Stimulated activated effector memory CD8-positive, alpha-beta T cell treated with anti-CD3 and anti-CD28 coated beads, Interleukin-12 subunit alpha, Interleukin-12 subunit beta, amount 100 ng/mL, for 72 hours (primary cell): ENCODE results near the gene DDAH1.
A peak's percentile ranks its signal among the peaks of the same experiment; 100 is the strongest.

Experiments
- ATAC-seq: fragments of 150-1000 bp; cut with Tn5 transposase; 2 replicates; pipeline ENCODE4 v1.10.0; 2021
- DNase-seq, 2 donors: peaks; one replicate each; pipeline ENCODE4 v3.0.0; 2021 to 2022; ENCODE audit warnings: low spot score in 2 of 2
- H3K27ac Mint-ChIP-seq: one replicate; pipeline ENCODE4 v1.8.0; 2022; ENCODE audit warnings: mild to moderate bottlenecking, mixed read lengths
- H3K36me3 Mint-ChIP-seq: one replicate; pipeline ENCODE4 v1.8.0; 2022; ENCODE audit warnings: mild to moderate bottlenecking, mixed read lengths
- H3K4me1 Mint-ChIP-seq: one replicate; pipeline ENCODE4 v1.8.0; 2022; ENCODE audit warnings: mixed read lengths
- H3K4me3 Mint-ChIP-seq: one replicate; pipeline ENCODE4 v1.8.0; 2022; ENCODE audit warnings: mild to moderate bottlenecking, mixed read lengths
- H3K9me3 Mint-ChIP-seq: one replicate; pipeline ENCODE4 v1.8.0; 2022; ENCODE audit warnings: mixed read lengths

DDAH1 gene

DNA sequence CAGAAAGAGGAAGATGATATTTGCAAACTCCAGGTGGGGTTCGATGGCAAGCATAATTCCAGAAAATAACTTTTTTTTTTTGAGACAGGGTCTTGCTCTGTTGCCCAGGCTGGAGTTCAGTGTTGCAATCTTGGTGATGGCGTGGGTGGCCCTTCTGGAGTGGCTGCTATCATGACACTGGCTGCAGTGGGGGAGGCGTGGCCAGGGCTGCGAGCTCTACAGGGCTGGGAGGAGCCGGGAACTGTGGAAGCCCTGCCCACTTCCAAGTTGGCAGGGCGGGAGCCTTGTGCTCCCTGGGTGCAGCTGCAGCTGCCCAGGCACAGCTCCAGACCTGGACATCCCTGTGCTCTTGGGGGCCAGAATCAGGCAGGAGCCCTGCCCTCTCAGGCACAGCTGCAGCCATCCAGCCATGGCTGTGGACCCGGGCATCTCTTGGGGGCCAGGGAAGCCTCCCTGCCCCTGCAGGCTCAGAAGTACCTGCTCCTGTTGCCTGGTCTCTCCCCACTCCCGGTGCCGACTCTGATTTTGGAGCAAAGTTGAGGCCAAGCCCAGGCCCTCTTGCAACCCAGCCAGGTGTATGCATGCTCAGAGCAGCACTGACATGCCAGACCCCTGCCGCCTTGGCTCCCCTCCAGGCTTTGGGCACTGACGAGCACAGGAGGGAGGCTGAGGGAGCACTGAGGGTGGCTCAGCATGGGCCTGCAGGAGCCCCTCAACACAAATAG is 181.3 kb downstream of the DDAH1 start:
- Mint-ChIP-seq H3K9me3 (no peaks in the 10 kb centered on the region), H3K4me1 (peaks cover 12% of the 10 kb centered on the region), H3K36me3 (no peaks in the 10 kb centered on the region), H3K4me3 (no peak overlapping the region), H3K27ac (no peak overlapping the region)
- ATAC-seq (no peak), DNase-seq (no peak)

DNA sequence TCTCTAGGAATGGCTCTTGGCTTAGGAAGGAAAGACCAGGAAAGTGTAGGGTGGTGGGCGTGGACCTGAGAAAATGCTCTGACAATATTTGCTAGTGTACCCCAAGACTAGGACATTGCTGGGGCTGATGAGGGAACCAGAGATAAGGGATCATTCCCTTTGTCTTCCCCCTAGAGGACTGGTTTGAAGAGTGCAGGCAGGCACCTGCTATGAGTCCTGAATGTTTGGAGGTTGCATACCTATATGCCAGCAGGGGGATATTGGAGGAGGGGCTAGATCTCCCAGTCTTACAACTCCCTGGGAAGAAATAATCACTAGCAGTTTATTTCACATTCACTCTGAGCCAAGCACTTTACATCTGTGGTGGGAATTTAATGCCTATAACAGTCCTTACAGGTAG is 182.5 kb downstream of the DDAH1 start:
- Mint-ChIP-seq H3K9me3 (no peaks in the 10 kb centered on the region), H3K36me3 (no peaks in the 10 kb centered on the region), H3K4me3 (no peak overlapping the region), H3K4me1 (peaks cover 14% of the 10 kb centered on the region), H3K27ac (no peak overlapping the region)
- no peak for DNase-seq
- no peak for ATAC-seq

DNA sequence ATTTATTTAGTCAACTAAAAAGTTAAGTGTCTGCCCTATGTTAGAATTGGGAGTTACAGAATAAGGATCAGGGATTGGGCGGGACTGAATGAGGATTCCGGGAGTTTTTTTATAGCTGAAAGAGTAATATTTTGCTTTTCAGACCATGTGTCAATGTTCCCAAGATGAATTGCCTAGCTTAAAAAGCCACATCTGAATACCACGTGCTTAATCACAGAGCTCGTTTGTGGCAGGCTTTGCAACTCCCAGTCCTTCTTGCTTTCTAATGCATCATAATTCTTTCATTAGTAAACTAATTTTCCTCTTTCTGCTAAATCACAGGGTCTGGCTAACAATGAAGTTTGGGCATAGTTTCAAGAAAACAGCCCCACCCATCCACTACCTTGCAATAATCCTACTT is 184.3 kb downstream of the DDAH1 start:
- H3K36me3 Mint-ChIP-seq = no peaks in the 10 kb centered on the region
- peaks cover 20% of the 10 kb centered on the region for H3K4me1 Mint-ChIP-seq
- H3K27ac Mint-ChIP-seq = no peak overlapping the region
- no peak for DNase-seq
- no peak overlapping the region for H3K4me3 Mint-ChIP-seq
- no peaks in the 10 kb centered on the region for H3K9me3 Mint-ChIP-seq
- ATAC-seq = no peak

DNA sequence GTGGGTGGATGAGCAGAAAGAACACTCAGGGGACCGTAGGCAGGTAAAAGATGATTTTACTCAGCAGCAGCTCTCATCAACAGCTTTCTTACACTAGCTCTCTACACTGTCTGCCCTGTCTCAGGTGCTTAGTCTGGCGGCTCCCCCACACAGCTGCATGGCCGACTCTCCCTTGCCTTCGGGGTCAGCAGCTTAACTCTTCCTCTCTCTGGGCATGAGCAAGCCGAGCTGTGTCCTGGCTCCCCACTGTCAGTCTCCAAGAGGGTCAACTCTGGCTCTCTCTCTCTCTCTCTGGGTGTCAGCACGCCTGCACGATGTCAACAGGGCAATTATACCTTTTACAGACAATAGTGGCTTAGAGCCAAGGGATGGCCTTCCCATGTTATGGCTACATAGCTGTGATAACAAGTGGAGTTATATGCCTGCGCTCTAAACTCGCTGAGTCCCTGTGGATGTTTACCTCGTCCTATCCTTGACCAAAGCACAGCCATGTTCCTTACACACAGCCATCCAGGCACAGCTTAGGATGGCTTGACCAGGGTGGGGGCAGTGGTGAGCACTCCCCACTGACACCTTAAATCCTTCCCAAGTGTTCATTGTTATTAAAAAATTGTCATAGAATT is 185.4 kb downstream of the DDAH1 start:
- Mint-ChIP-seq H3K4me1 (peaks cover 27% of the 10 kb centered on the region), H3K4me3 (no peak overlapping the region), H3K27ac (no peak overlapping the region), H3K9me3 (no peaks in the 10 kb centered on the region), H3K36me3 (peaks cover 2% of the 10 kb centered on the region)
- DNase-seq (no peak), ATAC-seq (no peak)

DNA sequence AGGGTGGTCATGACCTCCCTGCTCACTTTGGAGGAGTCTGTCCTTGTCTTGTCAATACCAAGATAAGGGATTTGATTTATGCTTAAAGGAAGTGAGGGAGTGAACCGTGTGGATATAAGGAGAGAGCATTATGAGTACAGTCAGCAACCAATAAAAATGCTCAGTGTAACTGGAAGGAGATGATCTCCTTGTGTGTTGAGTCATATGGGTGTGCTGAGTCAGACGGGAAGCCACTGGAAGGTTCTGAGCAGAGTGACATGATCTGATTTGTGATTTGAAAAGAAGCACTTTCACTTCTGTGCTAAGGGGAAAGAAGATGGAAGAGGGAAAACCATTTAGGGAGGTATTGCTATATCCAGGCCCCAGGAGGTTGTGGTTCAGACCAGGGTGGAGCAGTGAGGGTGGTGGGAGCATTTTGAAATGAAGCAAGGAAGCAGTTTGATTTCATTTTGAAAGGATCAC is 186.1 kb downstream of the DDAH1 start:
- DNase-seq (peak in 1 of 2 donors; percentile 72), ATAC-seq (peak; percentile 51)
- no peak overlapping the region for H3K4me3 Mint-ChIP-seq
- H3K36me3 Mint-ChIP-seq = peaks cover 9% of the 10 kb centered on the region
- H3K4me1 Mint-ChIP-seq = peaks cover 34% of the 10 kb centered on the region
- no peaks in the 10 kb centered on the region for H3K9me3 Mint-ChIP-seq
- no peak overlapping the region for H3K27ac Mint-ChIP-seq

DNA sequence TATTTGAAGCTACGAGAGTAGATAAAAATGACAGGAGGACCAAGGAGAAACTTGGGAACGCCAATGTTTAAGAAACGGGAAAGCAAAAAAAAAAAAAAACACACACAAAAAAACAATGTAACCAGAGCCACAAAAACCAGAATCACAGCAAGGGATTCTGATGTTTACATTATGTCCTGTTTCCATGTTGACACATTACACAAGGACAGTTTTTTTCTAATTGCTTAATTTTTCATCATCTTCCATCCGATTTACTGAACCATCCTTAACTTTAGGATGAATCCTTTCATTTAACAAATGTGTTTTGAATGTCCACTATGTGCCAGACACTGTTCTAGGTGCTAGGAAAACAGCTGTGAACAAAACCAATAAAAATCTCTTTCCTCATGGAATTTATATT is 187.2 kb downstream of the DDAH1 start:
- Mint-ChIP-seq H3K4me1 (peaks cover 45% of the 10 kb centered on the region), H3K27ac (no peak overlapping the region), H3K4me3 (no peak overlapping the region), H3K36me3 (peaks cover 19% of the 10 kb centered on the region), H3K9me3 (no peaks in the 10 kb centered on the region)
- DNase-seq = no peak
- ATAC-seq = no peak

DNA sequence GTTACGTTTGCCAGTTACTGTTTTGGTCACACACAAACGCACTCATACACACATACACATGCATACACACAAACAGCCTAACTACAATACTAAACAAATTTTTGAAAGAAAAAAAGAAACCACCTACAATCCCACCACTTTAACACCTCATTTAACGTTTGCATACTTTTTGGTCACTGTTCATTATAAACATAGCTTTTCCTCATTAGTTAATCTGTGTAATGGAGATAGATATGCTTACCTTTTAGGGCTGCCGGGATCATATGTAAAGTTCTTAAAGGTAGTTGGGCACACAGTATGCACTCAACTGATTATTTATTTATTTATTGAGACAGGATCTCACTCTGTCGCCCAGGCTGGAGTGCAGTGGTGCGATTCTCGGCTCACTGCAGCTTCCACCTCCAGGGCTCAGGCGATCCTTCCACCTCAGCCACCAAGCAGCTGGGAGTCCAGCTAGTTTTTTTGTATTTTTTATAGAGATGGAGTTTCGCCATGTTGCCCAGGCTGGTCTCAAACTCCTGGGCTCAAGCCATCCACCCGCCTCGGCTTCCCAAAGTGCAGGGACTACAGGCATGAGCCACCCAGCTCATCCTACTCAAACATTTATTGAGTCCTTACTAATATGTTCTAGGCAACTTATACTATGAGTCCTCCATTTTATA is 187.8 kb downstream of the DDAH1 start:
- DNase-seq = no peak
- Mint-ChIP-seq H3K9me3 (no peaks in the 10 kb centered on the region), H3K4me3 (peak overlapping the region; percentile 73), H3K36me3 (peaks cover 26% of the 10 kb centered on the region), H3K4me1 (peaks cover 48% of the 10 kb centered on the region), H3K27ac (peak overlapping the region; percentile 91)
- ATAC-seq = no peak

DNA sequence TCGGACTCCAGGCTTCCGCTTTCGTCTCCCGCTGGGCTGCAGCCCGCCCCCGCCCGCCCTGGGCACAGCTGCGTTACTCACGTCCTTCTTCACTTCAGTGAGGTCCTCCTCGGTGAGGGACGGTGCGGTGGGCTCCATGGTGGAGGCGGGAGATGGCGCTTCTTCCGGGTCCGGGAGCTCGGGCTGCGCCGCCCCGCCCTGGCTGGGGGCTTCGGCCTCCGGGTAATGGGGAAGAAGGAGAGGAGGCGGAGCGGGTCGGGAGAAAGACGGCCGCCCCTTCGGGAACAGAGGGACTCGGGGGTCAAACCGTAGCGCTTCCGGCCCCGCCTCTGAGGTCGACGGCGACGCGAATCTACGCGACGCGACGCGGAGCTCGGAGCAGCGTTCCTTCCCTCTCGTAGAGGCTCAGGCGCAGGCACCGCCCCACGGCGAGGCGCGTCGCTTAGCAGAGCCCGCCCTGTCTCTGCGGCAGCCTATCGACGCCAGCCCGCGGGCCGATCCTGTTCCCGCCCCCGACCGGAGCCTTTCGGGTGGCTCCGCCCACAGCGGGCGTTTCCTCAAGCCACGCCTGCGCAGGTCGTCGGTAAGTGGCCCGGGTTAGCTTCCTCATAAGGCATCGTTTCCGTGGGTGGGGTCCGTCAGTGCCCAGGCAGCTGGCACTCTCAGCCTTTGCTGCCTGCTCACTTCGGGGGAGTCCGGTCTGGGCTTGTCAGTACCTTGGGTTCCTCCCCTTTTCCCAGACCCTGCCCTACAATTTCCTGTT is 188.6 kb downstream of the DDAH1 start, which contains the start of gene BCL10:
BCL10 (minus strand) TSS at position 418 of the 763 bp plus-strand sequence; CDS start at position 138, 280 bp downstream.
- H3K4me3 Mint-ChIP-seq = peak within 1 kb of the TSS; percentile 73
- peaks cover 48% of the 10 kb centered on the region for H3K4me1 Mint-ChIP-seq
- H3K27ac Mint-ChIP-seq = peak within 1 kb of the TSS; percentile 91
- ATAC-seq = peak; percentile 98
- peak; percentile 91 to 98 for DNase-seq
- H3K9me3 Mint-ChIP-seq = no peaks in the 10 kb centered on the region
- peaks cover 33% of the 10 kb centered on the region for H3K36me3 Mint-ChIP-seq

DNA sequence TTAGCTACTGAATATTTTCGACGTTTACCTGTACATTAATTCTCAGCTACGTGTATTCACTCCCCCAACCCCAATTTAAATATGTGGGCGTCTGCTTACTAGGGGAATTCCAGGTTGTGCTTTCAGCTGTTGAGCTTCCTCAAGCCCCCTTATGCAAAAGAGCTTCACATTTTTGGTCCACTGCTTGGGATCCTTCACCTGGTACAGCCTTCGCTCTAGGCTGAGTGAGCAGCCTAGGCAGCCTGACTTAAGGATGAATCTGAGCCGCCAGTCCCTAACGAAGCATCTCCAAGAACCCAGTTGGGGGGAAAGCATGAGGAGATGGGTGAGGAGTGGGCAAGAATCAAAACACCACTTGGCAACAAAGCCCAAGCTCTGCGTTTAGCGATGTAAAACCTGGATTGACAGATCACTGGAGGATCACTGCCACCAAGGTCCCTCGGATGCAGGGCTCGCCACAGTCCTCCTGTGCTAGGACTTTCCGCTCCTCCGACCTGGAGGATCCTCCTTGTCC is 189.2 kb downstream of the DDAH1 start:
- DNase-seq = peak in 1 of 2 donors; percentile 63
- H3K27ac Mint-ChIP-seq = peak overlapping the region; percentile 91
- H3K4me3 Mint-ChIP-seq = peak overlapping the region; percentile 73
- H3K9me3 Mint-ChIP-seq = no peaks in the 10 kb centered on the region
- peaks cover 40% of the 10 kb centered on the region for H3K36me3 Mint-ChIP-seq
- H3K4me1 Mint-ChIP-seq = peaks cover 52% of the 10 kb centered on the region
- ATAC-seq = no peak

DNA sequence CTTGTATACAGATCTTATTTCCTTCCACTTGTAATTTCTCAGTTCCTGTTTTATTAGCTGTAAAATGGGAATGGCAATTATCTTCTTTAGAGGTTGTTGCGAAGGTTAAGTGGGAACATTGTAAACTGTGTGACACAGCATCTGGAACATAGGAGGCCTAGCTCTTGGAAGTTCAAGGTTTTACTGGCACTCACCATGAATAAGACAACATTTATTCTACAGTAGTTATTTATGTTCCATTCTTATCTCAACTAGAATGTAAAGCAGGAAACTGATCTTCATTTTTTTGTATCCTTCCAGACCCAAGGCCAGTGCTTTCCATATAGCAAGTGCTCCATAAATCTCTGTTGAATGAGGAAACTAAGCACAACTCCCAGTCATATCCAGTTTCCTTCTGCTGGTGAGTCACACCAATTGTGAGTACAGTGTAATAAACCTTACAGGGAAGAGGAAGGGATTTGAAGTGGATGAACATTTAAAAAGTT is 189.9 kb downstream of the DDAH1 start:
- ATAC-seq (no peak), DNase-seq (no peak)
- H3K36me3 Mint-ChIP-seq = peaks cover 47% of the 10 kb centered on the region
- H3K27ac Mint-ChIP-seq = peak overlapping the region; percentile 91
- H3K9me3 Mint-ChIP-seq = no peaks in the 10 kb centered on the region
- peaks cover 52% of the 10 kb centered on the region for H3K4me1 Mint-ChIP-seq
- H3K4me3 Mint-ChIP-seq = peak overlapping the region; percentile 73

DNA sequence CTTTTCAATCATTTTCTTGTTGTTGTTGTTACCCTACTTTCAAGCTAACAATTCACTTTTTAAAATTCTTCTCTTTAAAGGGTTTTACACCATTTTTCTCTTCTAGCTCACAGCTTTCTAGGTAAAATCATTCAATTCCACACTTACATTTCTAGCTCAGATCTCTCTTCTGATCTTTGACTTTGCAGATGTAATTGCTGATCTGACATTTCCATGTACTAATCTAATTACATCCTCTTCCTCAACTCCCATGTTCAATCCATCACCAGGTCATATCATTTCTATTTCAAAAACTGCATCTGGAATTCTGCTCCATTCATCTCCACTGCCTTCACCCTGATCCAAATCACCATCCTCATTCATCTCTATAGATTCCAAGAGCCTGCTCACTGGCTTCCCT is 191.6 kb downstream of the DDAH1 start:
- ATAC-seq (no peak), DNase-seq (no peak)
- Mint-ChIP-seq H3K27ac (peak overlapping the region; percentile 9), H3K9me3 (no peaks in the 10 kb centered on the region), H3K36me3 (peaks cover 63% of the 10 kb centered on the region), H3K4me1 (peaks cover 48% of the 10 kb centered on the region), H3K4me3 (no peak overlapping the region)

DNA sequence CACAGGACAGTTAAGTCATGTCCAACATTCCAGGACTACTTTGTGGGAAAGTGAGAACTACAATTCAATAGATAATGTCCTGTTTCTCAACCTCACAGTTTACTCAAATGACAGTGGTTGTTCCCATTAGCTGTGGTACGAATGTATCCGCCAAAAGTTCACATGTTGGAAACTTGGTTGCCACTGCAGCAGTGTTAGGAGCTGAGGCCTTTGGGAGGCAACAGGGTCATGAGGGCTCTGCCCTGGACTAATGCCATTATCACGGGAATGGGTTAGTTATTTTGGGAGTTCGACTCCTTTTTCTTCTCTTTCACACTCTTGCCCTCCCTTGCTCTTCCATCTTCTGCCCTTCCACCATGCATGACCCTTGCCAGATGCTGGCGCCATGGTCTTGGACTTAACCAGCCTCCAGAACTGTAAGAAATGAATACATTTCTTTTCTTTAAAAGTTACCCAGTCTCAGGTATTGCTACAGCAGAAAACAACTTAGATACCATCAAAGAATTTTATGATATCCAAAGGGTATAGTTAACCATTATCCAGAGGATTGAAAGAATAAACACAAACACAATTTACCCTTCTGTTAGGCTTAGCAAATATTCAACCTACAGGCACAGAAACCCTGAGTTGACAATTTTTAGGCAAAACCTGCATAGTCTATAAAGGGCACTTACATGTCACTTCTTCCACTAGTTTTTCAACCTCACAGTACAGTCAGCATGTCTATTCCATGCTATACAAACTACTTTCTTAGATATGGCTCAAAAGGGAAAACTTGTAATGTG is 196.0 kb downstream of the DDAH1 start:
- no peak for ATAC-seq
- Mint-ChIP-seq H3K27ac (peak overlapping the region; percentile 35), H3K36me3 (peaks cover 100% of the 10 kb centered on the region), H3K4me1 (peaks cover 36% of the 10 kb centered on the region), H3K9me3 (no peaks in the 10 kb centered on the region), H3K4me3 (no peak overlapping the region)
- no peak for DNase-seq
